ENCODE results near the gene PLVAP. TPM values are rescaled to one million over a fixed set of nuclear protein-coding genes. Genes with fewer than 3 reads are reported as not detected.

Gene PLVAP
- polyA plus RNA-seq, 1 donor: 123 TPM

DNA sequence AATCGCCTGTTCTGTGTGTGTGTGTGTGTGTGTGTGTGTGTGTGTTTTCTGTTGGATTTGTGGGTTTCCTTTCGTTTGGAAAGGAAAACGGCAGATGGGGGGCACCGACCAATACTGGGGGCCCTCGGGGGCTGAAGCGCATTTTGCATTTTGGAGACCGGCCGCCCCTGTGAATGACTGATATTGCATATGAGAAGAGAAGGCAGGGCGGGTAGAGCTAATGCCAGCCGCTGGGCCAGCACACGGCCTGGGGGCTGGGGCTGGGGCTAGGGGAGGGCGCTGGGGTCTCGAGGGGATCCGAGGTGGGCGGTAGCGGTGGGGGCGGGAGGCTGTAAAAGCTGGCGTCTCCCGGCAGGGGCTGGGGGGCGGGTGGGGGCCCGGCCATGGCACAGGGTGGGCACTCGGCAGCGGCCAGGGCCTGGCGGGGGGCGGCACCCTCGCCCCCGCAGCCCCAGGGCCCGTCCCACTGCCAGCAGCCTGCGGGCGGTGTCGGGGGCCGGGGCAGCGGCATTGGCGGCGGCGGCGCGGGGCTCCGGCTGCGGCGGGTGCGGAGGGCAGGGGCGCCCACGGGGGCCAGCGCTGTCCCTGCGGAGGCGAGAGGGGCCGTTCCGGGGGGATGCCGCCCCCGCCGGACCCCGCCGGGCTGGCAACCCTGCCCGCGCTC is 53.7 kb downstream of the PLVAP start:
- no peak for DNase-seq

DNA sequence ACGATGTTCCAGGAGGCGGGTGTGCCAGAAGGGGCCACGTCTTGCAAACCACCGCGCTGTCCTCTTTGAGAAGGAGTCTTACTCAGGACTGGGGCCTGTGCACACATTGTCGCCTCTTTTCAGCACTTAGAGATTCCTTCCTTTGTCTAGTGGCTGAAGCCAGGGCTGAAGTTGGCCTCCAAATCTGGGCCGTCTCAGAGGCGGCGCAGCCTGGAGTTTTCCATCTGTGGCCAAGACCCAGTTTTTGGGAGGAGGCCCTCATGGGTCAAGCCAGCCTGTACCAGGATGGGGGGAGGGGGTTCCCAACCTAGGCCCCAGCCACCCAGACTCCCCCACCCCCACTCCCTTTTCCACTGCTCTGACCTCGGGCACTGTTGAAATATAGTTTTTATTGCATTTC is 54.3 kb downstream of the PLVAP start:
- no peak for DNase-seq

DNA sequence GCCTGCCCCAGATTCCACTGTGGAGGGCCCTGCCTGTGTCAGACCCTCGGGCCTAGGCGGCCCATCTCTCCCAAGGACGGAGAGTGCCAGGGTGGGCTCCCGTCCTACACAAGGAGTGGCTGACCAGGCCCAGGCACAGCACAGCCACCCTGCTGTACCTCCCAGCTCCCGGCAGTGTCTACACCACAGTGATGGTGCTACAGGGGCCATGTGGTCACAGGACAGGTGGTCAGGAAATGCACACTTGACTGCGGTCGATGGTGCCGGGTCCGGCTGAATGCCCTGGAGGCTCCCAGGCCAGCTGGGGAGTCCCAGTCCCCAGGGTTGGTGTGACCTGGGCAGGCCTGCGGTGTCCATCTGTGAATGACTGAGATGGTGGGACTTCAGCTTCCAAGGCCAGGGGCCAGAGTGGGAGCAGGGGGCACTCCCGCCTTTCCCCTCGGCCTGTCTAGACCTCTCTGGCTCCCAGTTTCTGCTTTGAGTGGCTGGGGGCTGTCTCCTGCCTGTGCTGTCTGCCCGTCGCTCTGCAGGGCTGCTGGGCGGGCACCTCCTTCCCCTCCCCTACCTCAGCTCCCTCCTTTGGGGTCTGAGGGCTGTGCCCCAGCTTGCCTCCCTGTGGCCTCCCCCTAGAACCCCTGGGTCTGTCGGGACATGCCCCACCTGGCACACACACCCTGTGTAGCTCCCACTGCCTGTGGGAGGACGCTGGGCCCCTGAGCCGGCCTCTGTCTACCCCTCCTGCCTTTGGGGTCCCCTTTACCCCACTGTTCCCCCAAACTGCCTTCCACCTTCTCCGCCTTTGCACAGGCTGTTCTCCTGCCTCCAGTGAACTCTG is 55.3 kb downstream of the PLVAP start:
- no peak for DNase-seq

DNA sequence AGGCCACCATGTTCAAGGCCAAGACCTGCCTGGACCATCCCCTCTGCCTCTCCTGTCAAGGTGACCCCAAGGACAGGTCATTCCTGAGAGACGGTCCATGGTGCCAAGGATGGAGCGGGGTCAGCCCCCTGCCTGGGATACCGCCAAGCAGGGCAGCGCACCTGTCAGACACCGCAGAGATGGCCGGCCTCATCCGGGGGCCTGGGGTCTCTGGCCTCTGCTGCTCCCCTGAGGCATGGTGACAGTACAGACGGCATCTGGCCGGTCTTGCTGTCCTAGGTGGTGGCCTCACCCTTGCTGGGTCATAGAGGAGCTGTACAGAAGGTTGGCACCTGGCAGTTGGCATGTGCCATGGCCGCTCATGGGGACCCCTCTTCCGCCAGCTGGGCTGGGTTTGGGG is 56.7 kb downstream of the PLVAP start:
- DNase-seq: no peak

DNA sequence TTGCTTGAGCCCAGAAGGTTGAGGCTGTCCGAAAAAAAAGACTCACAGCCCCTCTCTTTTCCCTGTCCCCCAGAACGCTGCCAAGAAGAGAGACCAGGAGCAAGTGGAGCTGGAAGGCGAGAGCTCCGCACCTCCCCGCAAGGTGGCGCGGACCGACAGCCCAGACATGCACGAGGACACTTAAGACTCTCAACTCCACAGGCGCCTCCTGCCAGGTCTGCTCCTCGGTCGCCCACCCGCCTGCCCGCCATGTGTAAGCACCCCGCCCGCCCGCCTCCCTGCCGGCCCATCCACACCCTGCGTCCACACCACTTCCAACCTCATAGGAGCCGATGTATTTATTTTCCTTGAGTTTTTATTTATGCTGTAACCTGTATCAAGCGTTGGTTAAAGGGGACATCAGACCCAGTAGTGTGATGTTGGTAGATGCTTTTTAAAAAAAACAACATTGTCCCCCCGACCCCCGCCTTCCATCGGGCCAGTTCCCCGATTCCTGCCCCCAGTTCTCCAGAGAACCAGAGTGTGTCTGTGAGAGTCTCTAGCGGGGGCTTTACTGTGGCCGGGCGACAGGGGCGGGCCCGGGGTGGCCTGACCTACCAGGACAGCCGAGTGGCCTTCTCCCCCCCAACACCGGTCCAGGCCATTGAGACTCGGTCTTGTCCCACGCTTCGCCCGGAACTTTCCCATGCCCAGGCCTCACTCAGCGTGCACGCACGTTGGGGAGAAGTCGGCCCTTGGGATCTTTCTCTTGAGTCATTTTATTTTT is 57.5 kb downstream of the PLVAP start:
- no peak for DNase-seq

DNA sequence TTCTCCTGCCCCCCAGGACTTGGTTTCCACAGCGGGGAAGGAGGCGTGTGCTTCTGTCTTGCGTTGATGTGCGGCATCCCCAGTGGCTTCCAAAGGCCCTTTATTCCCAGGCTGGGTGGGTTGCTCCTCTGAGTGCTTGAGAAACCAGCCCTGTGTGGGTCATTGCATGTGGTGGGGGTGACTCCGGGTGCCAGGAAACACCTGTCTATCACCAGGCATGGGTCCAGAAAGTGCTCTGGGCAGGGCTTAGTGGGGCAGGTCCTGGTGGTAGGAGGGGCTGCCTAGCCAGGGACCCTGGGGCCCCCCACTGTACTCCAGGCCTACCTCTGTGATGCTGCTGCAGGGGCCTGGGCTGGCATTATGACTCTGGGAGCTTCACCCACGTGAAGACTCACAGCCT is 58.2 kb downstream of the PLVAP start:
- no peak for DNase-seq

DNA sequence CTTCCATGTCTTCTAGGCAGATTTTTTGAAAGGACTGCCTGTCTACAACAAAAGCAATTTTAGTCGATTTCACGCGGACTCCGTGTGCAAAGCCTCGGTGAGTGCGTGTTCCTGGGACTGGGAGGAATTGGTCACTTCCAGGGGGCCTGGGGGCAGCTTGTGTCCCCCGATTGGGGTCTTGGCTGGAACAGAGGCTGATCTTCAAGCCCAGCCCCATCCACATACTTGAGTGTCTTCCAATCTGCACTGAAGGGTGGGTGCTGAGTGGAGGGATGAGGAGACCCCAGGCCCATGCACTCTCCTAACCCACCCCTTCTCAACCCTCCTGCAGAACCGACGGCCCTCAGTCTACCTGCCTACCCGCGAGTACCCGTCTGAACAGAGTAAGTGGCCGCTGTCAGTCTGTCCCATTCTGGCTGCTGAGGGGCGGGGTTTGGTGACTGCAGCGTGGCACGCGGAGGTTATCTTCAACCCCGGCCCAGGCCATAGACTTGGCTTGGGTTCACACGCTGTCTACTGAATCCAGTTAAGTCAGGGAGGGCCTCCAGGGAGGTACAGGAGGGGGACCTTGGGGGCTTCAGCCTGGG is 63.0 kb downstream of the PLVAP start:
- no peak for DNase-seq

DNA sequence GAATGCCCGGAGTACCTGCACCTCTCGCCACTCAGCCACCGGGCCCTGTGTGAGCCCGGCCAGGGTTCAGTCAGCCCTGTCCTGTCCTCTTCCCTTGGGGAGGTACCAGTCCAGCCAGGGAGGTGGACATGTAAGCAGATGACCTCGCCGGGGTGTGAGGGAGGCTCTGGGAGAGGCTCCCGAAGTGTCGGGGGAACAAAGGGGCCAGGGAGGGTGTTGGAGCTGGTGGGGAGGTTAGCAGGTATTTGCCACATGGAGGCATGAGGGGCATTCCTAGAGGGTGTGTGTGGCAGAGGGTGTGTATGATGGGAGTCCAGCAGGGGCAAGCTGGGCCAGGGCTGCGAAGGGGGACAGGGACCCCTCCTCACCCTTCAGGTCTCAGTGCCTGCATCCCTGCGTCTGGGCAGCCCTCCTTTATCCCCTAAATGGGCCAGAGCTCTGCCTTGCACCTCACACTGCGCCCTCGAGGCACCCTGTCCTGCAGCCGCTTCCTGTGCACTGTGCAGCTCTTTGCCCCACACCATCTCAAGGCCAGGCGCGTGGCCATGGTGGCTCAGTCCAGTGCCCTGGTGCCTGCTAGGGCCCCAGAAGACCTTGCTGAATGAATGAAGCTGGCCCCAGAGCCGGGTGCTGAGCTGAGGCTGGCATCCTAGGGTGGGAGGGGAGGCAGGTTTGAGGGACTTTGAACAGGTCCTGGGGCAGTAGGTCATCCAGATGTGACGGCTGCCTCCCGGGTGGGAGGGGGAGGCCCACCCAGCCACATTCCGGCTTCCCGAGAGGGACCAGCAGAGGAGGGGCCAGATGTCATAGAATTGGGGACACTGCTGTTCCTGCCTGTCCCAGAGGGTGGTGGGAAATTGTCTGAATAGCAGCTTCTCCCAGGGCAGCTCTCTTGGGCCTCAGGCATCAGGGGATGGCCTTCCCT is 64.7 kb downstream of the PLVAP start:
- no peak for DNase-seq

DNA sequence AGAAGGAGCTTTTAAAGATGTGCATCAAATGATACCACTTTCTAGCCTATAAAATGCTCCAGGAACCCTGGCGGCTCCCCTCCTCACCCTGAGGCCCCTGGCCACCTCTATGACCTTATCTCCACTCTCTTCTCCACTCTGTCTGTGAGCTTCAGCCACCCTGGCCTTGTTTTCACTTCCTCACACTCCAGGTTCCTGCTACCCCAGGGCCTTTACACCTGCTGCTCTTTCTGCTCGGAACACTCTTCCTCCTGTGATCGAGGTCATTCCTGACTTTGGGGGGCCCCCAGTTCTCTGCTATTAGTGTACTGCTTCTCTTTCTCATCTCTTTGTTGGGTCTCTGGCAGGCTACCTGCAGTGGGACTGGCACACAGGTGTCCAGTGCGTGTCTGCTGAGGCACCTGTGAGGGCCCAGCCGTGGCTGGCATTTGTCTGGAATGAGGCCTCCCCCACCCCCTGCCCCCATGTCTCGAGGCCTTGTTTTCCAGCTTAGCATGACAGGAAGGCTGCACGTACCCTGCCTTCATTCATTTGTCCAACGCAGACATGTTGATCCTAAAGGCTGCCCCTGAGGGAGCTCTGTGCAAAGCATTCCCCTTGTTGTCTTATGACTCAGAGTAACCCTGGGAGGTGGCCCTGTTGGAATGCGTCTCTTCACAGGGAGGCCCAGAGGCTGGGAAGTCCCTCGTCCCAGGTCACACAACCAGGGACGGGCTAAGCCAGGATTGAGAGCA is 65.5 kb downstream of the PLVAP start:
- no peak for DNase-seq

DNA sequence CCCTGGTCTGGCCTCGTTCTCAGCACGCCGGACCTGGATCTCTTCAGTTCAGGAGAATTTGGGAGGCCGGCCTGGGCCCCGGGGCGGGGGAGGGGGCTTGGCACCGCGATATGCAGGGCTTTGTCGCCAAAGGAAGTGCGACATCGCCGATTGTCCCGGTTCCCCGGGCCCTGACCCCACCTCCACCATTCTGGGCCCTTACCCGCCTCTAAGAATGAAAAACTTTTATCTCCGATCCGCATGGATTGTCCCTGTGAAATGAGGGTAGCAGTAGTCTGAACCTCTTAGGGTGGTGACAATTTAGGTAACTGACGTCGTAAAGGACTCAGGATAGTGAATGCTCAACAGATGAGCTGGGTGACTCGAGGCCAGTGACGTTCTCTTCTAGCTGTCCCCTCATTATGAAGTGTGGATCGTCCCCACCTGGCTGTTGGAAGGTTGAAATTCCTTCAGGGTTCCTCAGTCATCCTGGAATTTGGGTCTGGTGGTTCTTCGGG is 67.1 kb downstream of the PLVAP start:
- DNase-seq: no peak

DNA sequence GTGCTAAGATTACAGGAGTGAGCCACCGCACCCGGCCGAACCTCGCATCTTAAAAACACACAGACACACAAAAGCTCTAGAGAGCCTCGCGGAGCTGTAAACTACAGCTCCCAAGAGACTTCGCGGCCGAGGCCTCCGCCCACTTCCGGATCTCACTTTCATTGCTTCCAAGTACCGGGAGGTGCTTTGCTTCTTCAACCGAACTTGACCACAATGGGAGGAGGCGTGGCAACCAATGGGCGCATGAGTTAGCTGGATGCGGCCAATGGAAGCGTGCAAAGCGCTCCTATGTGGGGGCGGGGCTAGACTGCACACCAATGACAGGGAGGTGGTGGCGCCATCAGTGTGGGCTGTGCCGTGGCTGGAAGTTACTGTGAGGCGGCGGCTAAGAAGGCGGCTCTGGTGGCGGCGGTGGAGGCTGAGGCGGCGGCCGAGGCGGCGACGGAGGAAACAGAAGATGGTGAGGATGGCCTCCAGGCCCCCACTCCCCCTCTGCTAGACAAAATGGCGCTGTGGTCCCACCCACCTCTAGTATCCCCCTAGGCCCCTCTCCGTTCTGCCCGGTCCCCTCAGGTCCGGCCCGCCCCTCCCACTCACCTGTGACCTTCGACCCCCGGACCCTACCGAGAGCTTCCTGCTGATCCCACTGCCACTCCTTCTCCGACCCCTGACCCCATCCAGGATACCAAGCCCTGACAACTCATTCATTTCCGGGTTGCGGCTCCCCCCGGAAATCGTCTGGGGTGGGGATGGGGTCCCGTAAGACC is 67.8 kb downstream of the PLVAP start, which contains the start of gene DDA1:
TSS of gene DDA1 (plus strand) at position 366 of the 767 bp plus-strand sequence. CDS start at position 458, 92 bp downstream.
- DNase-seq: peak; percentile 99

DNA sequence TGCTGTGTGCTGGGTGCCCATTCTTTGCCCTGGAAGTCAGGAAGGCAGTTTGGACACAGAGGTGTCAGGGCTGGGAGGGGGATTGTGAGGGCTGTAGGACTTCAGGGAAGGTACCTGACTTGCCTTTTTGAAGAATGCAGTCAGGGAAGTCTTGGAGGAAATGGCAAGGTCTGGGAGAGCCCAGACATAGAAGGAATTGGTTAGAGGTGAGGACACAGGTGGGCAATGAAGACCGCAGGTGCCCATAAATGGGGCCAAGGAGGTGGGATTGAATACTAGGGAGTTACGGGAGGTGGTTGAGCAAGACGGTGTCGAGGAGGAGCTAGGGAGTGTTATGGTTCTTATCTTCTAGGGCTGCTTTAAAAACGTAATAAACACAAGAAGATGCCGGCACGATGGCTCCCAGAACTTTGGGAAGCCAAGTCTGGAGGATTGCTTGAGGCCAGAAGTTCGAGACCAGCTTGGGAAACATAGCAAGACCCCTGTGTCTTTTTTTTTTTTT is 69.2 kb downstream of the PLVAP start:
- no peak for DNase-seq

DNA sequence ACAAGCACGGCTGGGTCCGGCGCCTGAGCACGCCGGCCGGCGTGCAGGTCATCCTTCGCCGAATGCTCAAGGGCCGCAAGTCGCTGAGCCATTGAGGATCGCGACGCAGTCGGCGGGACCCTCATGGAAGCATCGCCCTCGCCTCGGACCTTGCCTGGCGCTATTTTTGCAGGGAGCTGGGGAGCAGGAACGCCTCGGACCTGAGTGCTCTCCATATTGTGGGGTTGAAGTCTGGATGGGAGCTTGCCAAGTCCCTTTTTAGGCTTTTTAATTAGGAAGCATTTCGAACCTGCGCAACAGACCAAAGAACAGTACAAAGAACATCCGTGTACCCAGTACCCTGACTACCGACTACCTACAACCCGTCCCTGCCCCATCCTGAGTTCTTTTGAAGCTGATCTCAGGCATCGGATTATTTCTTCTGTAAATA is 70.8 kb downstream of the PLVAP start:
- no peak for DNase-seq

DNA sequence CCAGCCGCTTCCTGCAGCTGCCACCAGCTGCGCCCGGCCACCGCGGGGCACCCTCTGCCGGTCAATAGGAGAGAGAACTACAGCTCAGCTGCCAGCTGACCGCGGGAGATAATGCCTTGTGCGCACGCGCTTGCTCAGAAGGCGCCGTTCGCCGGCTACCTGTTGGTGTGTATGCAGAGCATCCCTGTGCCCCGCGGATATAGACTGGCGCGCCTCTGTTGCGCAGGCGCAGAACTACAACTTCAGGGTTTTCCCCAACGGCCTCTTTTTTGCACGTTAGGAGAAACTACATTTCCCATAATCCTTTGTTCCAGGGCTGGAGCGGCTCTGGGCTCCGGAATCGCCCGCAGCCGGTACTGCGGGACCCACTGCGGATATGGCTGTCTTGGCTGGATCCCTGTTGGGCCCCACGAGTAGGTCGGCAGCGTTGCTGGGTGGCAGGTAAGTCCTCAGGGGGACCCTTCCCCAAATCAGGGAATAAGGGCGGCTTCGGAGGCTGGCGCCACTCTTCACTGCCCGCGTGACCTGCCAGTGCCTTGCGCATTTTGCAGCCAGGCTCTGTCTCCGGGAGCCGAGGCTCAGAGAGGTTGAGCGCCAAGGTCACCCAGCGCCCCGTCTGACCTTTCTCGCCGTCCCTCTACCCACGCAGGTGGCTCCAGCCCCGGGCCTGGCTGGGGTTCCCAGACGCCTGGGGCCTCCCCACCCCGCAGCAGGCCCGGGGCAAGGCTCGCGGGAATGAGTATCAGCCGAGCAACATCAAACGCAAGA is 71.4 kb downstream of the PLVAP start, which contains the start of gene MRPL34:
TSS of gene MRPL34 (plus strand) at position 356 of the 768 bp plus-strand sequence. CDS start at position 377, 21 bp downstream.
- peak; percentile 98 for DNase-seq

DNA sequence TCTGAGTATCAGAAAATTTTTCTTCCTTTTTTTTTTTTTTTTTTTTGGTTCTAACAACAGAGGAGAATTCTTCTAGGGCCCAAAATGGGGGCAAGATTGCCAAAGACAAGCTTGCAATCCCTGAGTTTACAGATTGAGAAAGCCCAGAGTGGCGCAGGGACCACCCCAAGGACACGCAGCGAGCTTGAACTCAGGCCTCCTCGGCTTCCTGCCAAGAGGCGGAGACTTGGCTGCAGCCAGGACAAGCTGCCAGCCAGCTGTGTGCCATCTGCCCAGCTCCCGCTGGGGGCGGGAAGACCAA is 72.0 kb downstream of the PLVAP start:
- no peak for DNase-seq

DNA sequence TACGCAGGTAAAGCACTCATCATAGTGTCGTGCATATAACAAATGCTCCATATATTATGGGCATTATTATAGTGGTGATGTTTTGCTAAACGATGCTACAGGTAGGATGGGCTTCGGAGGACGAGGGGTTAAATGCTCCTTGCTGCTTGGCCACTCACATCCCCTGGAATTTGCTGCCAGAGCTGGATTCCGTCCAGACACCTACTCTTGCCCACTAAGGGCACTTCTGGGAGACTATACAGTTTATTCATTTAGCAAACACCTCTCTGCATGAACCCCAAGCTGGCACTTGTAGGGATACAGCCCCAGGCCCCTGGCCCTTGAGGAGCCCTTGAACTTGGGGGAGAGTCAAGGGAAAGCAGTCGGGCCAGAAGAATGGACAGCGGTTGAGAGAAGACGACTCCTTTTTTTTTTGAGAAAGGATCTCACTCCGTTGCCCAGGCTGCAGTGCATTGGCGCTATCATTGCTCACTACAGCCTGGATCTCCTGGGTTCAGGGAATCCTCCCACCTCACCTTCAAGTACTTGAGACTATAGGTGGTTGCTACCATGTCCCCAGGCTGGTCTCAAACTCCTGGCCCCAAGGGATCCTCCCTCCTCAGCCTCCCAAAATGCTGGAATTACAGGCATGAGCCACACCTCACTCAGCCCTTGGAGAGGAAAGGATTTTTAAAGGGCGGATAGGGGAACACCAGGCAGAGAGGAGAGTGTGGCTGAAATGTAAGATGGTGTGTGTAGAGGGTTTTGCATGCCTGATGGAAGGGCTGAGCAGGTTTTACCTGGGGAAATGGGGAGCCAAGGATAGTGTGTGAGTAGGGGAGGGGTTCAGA is 72.5 kb downstream of the PLVAP start:
- DNase-seq: no peak

DNA sequence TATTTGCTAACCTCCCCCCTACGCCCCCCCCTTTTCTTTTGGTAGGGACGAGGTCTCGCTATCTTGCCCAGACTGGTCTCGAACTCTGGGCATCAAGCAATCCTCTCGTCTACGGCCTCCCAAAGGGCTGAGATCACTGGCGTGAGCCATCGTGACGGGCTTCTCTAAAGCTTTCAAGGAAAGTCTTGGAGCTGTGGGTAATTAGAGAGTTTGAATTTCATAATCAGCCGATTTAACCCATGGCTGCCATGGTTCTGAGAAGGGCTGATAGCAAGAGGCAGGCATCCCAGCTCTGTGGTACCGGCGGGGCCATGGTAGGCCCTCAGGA is 73.2 kb downstream of the PLVAP start:
- DNase-seq: no peak

Measured in left kidney (tissue), 2 donors.